ENCODE results near the gene DENND1A.

DNA sequence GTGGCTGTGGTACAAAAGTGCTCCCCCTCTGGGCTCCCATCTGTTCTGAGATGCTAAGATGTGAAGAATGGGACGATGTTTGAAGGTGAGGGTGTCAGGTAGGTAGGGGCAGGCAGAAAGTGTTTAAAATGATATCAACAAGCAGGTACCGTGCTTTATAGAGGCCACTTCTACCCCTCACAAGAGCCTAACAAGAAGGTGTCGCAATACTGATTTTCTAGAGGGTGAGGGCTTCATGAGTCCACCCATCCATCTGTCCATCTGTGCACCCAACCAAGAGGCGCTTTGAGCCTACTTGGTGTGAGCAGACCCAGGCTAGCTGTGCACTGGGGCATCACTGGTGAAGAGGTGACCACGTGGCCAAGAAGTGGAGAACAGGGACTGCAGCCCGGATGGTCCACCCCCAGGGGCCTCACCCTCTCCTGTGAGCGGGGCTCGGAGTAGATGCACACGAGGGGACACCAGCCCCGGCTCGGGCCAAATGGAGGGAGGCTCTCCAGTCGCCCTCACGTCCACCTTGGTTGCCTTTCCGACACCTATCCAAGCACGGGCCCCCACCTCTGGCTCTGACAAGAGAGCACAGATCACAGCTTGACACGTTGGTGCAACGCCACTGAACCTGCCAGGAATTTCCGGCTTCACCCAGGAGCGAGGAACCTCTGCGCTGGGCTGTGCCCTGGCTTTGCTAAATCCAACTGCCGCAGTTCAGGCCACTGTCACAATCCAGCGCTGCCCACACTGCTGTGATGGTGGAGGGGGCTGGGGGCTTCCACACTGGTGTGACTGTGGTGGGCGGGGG lies 539.4 kb downstream of the DENND1A start:
- TF ChIP-seq GATA3 (IDR thresholded peaks at IDR 0.05; ENCODE audit: low read depth, low read length) (no peak), GATA2 (IDR thresholded peaks at IDR 0.05; ENCODE audit: low read depth, low read length) (no peak)

Data from SH-SY5Y (cell line).